GM18868 (cell line): ENCODE data around the gene SLC12A6.

Source experiments
- ATAC-seq: cut with Tn5 transposase; IDR thresholded peaks from one replicate; pipeline ENCODE4 v1.9.1; 2021; ENCODE audit warnings: mild to moderate bottlenecking, moderate library complexity; ENCODE audit not compliant: unreplicated experiment

SLC12A6 gene

DNA sequence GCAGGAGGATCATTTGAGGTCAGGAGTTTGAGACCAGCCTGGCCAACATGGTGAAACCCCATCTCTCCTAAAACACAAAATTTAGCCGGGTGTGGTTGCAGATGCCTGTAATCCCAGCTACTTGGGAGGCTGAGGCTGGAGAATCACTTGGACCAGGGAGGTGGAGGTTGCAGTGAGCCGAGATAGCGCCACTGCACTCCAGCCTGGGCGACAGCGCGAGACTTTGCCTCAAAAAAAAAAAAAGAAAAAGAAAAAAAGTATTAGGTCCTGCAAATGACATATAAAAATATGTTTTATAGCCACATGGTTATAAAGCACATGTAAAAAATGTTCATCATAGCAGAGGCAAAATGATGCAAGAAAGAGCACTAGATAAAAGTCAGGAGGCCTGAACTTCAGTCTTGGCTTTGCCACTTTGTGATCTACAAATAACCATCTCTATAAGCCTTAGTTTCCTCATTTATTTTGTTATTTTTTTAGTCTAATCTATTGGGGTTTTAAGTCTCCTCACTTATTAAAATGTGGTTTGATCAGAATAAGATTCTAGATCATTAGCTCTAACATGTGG lies 4.9 kb downstream of the SLC12A6 start:
- no peak for ATAC-seq

DNA sequence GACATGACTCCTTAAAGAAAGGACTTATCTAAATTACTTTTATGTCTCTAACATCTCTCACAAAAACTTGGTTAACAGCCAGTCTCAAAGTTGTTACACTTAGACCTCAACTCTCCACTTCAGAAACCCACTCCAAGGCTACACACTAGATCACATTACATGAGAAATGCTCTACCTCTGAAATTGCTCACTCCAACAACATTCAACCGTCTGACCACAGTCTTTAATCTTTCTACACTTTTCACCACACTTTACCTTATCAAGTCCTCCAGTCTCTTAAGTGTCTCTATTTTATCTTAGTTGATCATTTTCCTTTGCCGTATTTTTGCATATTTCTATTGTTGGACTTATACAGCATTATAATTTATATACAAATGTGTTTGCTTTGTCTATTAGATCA lies 5.8 kb downstream of the SLC12A6 start:
- no peak for ATAC-seq

DNA sequence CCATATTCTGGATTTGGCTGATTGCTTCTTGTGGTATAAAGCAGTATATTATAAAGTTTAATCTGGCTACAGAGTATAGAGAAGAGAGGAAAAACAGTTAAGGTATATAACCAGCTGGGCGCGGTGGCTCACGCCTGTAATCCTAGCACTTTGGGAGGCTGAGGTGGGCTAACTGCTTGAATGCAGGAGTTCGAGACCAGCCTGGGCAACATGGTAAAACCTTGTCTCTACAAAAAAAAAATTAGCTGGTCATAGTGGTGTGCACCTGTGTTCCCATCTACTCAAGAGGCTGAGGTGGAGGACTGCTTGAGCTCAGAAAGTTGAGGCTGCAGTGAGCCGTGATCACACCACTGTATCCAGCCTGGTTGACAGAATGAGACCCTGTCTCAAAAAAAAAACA lies 7.3 kb downstream of the SLC12A6 start:
- ATAC-seq: no peak

DNA sequence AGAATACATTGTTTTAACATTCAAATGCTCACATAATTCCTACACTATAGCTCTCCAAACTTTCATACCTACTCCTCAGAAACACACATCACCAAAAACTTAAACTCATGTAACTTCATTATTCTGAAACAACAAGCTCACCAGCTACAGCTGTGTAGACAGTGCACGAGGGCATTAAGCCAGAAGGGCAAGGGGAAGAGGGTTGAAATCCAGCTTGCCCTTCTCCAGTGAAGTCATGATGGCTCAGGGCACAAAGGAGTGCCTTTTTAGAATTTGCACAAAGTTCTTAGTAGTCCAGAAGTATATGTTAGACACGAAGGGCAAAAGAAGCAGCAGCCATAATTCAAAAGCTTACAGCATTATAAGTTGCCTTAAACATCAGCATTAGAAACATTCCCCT lies 8.6 kb downstream of the SLC12A6 start:
- no peak for ATAC-seq

DNA sequence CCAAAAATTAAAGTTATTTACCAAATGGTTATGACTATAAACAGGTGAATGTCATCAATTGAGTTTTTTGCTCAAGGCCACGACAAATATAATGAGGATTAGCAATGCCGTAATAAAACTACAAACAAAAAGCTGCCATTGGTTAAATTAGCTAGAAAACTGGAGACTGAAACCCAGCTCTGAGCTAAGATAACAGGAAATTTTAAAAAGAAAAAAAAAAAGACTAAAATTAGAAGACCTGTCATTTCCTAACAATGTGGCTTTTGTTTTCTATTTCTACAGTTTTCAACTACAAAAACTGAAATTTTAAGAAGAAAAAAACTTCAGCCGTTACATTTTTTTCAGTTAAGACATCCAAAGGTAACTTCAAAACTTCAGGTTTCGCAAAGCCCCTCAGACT lies 9.7 kb downstream of the SLC12A6 start:
- peak; percentile 41 for ATAC-seq

DNA sequence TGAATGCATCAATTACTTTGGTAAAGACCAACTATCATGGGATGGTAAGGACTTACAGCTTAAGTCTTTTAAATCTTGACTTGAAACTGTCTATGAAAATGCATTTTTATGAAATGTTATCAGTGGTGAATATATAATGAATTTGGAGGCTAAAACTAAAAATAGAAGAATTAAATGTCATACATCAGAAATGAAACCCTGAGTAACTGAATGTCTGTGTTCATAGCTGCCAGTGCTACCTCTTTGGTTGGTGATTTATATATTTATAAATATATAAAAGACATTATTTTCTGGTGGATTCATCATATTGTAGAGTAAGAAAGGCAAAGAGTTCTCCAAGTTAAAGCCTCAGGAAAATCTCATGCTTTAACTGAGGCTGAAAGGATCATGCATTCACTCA lies 12.2 kb downstream of the SLC12A6 start:
- no peak for ATAC-seq

DNA sequence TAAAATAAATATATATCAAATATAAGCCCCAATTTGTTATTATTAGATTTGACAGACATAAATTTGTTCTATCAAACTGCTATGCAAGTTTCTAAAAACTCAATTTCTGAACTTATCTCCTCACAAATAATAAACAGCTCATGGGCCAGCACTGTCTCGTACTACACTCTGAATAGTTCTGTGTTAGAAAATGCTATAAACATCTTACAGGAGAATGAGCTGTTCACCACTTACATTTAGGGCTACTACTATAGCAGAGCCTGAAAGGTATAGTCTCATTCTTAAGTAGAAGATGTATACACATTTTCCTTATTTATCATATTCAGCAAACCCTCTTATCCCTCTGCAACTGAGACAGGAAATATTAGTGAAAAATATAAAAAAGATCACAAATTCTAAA lies 12.6 kb downstream of the SLC12A6 start:
- ATAC-seq: no peak

DNA sequence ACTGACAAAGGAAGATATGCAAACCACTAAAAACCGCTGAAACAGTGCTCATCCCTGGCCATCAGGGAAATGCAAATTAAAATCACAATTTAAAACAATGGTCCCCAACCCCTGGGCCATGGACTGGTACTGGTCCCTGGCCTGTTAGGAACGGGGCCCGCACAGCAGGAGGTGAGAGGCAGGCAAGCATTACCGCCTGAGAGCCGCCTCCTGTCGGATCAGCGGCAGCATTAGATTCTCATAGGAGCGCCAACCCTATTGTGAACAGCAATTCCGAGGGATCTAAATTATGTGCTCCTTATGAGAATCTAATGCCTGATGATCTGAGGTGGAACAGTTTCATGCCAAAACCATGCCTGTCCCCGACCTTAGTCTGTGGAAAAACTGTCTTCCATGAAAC lies 14.4 kb downstream of the SLC12A6 start:
- no peak for ATAC-seq

DNA sequence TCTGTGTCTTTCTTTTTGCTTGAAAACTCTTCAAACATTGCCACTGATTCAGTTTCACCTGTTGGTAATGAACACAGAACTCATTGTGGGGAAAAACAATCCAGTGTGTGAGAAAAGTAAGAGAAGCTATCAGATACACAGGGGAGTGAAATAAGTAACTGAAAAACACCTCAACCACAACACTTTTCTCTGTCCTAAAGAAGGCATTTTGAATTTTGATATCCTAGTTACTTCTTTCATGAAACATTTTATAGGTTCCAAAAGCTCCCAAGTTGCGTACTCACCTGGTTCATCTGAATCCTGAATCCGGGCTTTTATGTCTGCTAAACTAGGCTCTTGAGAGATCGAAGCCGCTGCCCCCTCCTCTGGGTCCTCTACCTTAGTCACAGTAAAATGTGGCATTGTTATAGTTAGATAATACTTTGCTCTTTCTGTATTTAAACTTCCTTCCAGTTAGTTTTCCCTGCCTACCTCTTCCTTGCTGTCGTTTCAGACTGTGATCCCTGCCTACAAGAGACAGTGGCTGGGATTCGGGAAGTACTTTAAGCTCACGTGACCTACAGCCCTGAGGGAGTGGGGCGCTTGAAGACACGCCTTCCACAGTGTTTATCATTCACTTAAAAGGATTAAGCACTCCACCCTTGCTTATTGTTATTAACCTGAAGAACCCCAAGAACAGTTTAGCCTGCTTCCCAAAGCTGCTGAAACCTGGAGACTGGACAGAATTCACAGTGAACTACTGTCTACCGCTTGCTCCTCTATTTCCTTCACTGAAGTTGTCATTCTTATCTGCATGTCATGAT lies 19.1 kb downstream of the SLC12A6 start:
- peak; percentile 76 for ATAC-seq

DNA sequence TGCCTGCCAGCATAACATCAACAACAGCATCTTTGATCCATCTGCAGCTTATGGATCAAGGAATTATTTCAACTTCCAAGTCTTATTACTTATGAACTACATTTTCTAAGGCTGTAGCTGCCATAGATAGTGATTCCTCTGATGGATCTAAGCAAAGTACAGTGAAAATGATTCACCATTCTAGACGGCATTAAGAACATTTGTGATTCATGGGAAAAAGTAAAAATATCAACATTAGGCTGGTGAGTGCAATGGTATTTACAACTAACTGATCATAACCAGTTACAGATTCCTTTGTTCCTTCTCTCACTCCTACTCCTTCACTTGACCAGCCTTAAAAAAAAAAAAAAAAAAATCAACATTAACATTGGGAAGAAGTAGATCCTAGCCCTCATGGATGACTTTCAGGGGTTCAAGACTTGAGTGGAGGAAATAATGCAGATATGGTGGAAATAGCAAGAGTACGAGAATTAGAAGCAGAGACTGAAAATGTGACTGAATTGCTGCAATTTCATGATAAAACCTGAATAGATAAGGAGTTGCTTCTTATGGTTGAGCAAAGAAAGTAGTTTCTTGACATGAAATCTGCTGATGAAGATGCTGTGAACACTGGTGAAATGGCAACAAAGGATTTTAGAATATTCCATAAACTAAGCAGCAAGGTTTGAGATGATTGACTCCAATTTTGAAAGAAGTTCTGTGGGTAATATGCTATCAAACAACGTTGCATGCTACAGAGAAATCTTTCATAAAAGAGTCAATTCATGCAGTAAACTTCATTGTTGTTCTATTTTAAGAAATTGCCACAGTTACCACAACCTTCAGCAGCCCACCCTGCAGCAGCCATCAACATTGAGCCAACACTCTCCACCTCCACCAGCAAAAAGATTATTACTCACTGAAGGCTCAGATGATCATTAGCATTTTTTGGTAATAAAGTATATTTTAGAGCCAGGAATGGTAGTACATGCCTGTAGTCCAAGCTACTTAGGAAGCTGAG lies 22.8 kb downstream of the SLC12A6 start:
- no peak for ATAC-seq

DNA sequence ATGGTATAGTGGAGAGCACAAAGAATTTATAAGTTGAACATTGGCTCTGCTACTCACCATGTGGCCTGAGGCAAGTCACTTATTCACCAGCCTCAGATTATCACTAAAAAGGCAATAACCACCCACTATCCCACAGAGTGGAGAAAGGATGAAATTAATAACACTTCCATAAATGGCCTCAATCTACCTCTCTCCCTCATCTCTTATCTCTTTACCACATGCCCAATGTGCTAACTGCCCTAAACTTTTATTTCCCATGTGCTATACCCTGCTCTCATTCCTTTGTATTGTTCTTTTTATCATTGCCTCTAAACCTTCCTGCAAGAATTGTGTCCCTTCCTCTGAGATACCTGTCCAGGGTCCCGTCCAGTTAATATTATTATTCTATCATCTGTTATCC lies 26.0 kb downstream of the SLC12A6 start:
- ATAC-seq: no peak

DNA sequence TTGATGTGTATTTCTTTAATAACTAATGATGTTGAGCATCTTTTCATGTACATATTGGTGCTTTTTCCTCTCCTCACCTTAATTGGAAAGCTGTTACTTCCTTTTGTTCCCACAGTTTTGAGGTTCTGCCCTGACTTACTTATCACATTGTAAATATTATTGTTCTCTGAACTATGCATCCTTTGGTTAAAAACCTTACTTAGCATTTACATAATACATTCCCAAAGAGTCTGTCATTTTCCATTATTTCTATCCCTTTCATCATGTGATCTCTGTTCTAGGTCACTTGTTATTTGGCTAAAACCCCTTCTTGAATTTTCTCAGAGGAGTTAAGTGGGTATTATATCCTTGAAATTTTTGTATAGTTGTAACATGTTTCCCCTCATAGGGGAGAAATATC lies 33.0 kb downstream of the SLC12A6 start:
- ATAC-seq: no peak

DNA sequence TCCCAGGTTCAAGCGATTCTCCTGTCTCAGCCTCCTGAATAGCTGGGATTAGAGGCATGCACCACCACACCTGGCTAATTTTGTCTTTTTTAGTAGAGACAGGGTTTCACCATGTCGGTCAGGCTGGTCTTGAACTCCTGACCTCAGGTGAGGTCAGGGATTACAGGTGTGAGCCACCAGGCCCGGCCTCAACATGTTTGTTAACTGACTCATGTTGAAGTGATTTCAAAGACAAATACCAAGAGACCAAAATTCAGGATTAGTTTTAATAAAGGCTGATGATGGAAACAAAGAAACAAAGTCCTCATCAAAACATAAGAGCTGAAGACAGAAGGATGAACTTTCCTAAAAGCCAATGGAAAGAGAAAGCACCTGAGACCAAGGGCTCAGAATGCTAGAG lies 36.5 kb downstream of the SLC12A6 start:
- no peak for ATAC-seq

DNA sequence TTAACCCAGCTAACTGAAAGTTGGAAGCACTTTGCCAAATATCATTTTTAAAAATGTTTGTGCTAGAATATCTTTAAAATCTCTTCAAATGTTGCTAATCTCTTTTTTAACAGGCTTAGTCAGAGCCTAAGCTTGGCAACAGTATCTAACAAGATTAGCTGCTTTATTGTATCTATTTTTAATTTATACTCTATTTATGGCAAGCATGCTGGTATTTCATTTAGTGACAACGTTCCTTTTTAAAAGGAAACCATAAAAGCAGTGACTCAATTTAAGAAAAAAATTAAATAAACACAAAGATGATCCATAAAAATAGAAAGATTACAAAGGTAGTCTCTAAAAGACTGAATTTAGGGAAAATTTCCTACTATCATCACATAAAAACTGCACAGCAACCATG lies 40.5 kb downstream of the SLC12A6 start:
- ATAC-seq: no peak

DNA sequence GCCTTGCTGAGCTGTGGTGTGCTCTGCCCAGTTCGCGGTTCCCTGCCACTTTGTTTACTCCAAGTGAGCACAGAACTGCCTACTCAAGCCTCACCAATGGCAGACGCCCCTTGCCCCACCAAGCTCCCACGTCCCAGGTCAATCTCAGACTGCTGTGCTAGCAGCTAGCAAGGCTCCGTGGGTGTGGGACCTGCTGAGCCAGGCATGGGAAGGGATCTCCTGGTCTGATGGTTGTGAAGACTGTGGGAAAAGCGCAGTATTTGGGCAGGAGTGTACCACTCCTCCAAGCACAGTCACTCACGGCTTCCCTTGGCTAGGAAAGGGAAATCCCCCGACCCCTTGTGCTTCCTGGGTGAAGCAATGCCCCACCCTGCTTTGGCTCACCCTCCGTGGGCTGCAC lies 45.0 kb downstream of the SLC12A6 start:
- ATAC-seq: no peak

DNA sequence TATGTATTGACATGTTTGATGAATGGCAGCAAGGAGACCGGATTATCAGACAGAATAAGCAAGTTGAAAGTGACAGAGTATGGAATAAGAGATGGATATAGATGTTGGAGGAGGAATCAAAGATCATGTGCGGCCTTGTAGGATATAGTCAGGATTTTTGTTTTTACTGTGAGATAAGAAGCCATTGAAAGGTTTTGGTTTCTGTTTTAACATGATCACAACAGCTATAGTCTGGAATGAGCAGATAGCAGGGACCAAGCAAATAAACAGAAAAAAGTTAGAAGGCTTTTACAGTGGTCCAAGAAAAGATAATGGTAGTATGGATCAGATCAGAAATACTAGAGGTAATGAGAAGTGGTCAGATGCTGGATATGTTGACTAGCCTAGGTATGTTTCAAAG lies 52.6 kb downstream of the SLC12A6 start:
- no peak for ATAC-seq

DNA sequence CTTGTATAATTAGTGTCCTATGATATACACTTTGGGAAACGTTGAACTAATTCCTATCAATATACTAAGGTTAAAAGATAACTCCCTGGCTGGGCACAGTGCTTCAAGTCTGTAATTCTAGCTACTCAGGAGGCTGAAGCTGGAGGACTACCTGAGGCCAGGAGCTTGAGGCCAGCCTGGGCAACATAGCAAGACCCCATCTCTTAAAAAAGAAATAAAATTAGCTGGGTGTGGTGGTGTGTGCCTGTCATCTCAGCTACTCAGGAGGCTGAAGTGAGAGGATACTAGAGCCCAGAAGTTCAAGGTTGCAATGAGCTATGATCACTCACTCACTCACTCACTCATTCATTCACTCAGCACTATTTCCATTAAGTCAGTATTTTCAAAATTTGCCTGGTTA lies 55.2 kb downstream of the SLC12A6 start:
- ATAC-seq: no peak

DNA sequence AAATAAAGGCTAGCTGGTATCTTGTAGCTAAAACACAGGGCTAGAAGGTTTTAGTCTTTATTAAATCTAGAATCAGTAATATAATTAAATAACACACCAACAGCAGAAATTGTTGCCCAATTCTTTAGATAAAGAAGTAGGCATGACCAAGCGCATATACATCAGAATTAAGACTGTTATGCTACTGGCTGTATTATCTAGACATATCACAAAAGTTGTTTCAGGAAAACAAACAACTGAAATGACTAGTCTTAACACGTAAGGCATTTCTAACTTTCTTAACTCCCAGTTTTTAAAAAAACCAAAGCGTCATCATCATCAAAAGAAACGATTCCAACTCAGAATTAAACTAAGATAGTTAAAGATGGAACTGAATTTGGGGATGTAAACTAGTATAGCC lies 57.4 kb downstream of the SLC12A6 start:
- no peak for ATAC-seq

DNA sequence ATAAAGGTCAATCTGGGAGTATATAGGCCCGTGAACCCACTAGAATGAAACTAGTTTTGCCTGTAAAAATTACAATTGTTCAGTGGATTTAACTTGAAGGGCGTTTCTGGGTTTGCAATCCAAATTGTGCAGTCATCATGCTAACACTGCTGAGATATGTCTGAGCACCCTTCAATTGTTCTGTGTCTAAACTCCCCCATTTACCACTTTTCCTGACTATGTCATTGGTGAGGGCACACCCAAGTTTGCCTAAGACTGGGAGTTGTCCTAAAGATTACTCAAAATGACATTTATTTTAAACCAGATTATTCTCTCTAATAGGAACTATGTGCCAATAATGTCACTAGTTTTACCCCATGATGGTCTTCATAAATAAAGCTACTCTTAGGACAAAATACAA lies 58.2 kb downstream of the SLC12A6 start:
- no peak for ATAC-seq

DNA sequence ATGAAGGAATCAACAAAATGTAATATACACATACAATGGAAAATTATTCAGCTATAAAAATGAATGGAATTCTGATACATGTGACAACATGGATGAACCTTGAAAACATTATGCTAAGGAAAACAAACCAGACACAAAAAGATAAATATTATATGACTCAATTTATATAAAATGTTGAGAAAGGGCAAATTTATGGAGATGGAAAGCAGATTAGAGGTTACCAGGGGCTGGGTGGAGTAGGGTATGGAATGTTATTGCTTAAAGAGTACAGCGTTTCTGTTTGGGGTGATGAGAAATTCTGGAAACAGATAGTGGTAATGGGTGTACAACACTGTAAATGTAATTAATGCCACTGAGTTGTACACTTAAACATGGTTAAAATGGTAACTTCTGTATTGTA lies 61.9 kb downstream of the SLC12A6 start:
- no peak for ATAC-seq

DNA sequence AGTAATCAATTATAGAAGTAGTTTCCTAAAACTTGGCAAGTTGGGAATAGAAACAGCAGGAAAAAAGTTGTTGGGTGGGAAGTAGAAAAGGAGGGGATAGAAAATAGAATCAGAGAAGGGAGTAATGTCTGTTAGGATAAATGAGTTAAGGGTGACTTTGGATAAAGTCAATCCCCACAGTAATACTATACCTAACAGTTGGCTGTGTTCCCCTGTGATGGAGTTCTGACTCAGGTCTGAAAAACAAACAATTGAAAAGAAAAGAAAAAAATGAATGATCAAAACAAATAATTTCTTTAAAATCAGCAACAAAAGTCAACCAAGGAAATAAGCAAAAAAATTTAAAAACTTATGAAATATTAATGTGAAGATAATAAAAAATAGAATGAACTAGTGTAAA lies 62.4 kb downstream of the SLC12A6 start:
- ATAC-seq: no peak

DNA sequence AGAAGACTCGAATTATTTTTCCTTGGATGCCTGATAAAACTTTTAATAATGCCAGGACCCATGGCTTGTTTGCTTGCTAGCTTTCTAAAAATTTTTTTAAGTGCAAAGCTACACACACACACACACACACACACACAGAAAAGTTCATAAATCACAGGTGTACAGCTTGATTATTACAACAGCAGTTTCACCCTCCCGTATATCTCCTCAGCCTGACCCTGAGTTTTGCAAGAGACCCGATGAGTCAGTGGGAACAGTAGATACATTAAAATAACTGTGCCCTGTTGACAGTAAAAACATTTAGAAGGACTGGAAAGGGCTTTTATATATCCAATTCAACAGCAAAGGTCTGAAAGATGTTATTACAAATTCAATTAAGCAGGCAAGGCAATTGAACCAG lies 66.1 kb downstream of the SLC12A6 start:
- no peak for ATAC-seq
